Tibial artery (tissue), 4 donors: ENCODE results near the gene P2RY2.

Source experiments
- DNase-seq, 2 donors: peaks; one replicate each; pipeline ENCODE4 v3.0.0-alpha.2; 2019
- H3K27ac ChIP-seq, 2 donors: fragments of 200-600 bp; sonication (generic) in 1 of 2; 1 replicate in 1 of 2; 2 replicates in 1 of 2; pipeline ENCODE4 v1.5.1; 2018 to 2019; ENCODE audit warnings: mild to moderate bottlenecking in 1 of 2
- H3K27me3 ChIP-seq, 2 donors: fragments of 200-600 bp; sonication (generic) in 1 of 2; one replicate each; pipeline versions ENCODE4 v1.5.1 to v1.6.0; 2016 to 2019
- H3K36me3 ChIP-seq, 3 donors: fragments of 200-600 bp; sonication (generic) in 2 of 3; one replicate each; pipeline ENCODE4 v1.5.1; 2016 to 2019; ENCODE audit warnings: mild to moderate bottlenecking in 2 of 3
- H3K4me1 ChIP-seq, 4 donors: fragments of 200-600 bp; sonication (generic) in 2 of 4; 1 replicate in 3 of 4; 2 replicates in 1 of 4; pipeline ENCODE4 v1.5.1; 2016 to 2019
- H3K4me3 ChIP-seq, 2 donors: fragments of 200-600 bp; sonication (generic) in 1 of 2; 1 replicate in 1 of 2; 2 replicates in 1 of 2; pipeline ENCODE4 v1.5.1; 2018 to 2019; ENCODE audit warnings: mild to moderate bottlenecking in 2 of 2
- H3K9me3 ChIP-seq, 3 donors: fragments of 200-600 bp; sonication (generic) in 1 of 3; one replicate each; pipeline ENCODE4 v1.5.1; 2016 to 2019
- CTCF ChIP-seq, 2 experiments: fragments of 200-600 bp in 1 of 2; fragments of 450-650 bp in 1 of 2; IDR thresholded peaks; one replicate each; pipeline ENCODE4 v1.5.1; 2017 to 2019; ENCODE audit warnings: antibody characterized with exemption in 2 of 2, mild to moderate bottlenecking in 1 of 2, moderate library complexity in 1 of 2
- intact Hi-C: fragments of 100-400 bp; cut with DNase I; formaldehyde crosslinking; loops from one replicate; pipeline ENCODE4 v1.15.0; 2023; ENCODE audit warnings: low total_unique reads

P2RY2 gene

GRCh38 chr11:73193251-73194033, 24.6 kb upstream of the P2RY2 start:
- no peak for DNase-seq
- H3K9me3 ChIP-seq, result no peaks in the 10 kb centered on the region
- H3K27ac ChIP-seq, result no peak overlapping the region
- intact Hi-C loops, result no loop called here
- peaks cover 0 to 6% (median 3%) of the 10 kb centered on the region in 4 donors for H3K4me1 ChIP-seq
- no peaks in the 10 kb centered on the region for H3K27me3 ChIP-seq
- TF ChIP-seq CTCF (IDR thresholded peaks at IDR 0.05), result no peak
- H3K4me3 ChIP-seq, result no peak overlapping the region
- no peaks in the 10 kb centered on the region for H3K36me3 ChIP-seq

- no peak for DNase-seq
- H3K4me1 ChIP-seq, result no peaks in the 10 kb centered on the region
- H3K36me3 ChIP-seq, result no peaks in the 10 kb centered on the region
- intact Hi-C loops, result no loop called here
- TF ChIP-seq CTCF (IDR thresholded peaks at IDR 0.05), result no peak
- H3K27me3 ChIP-seq, result no peaks in the 10 kb centered on the region
- H3K9me3 ChIP-seq, result no peaks in the 10 kb centered on the region
- H3K27ac ChIP-seq, result no peak overlapping the region
- no peak overlapping the region for H3K4me3 ChIP-seq
Observed at GRCh38 chr11:73194034-73194507, 24.0 kb upstream of the P2RY2 start.

- Histone ChIP-seq H3K9me3 (no peaks in the 10 kb centered on the region), H3K36me3 (no peaks in the 10 kb centered on the region), H3K27me3 (no peaks in the 10 kb centered on the region), H3K4me3 (no peak overlapping the region), H3K27ac (no peak overlapping the region), H3K4me1 (no peaks in the 10 kb centered on the region)
- no peak for TF ChIP-seq CTCF (IDR thresholded peaks at IDR 0.05)
- intact Hi-C loops, result no loop called here
- peak in 1 of 2 donors; percentile 53 for DNase-seq
Observed at GRCh38 chr11:73194593-73194992, 23.5 kb upstream of the P2RY2 start.

- intact Hi-C loops, result no loop called here
- Histone ChIP-seq H3K36me3 (no peaks in the 10 kb centered on the region), H3K4me3 (no peak overlapping the region), H3K9me3 (no peaks in the 10 kb centered on the region), H3K27ac (no peak overlapping the region), H3K27me3 (no peaks in the 10 kb centered on the region), H3K4me1 (no peaks in the 10 kb centered on the region)
- no peak for DNase-seq
- TF ChIP-seq CTCF (IDR thresholded peaks at IDR 0.05), result no peak
Observed at GRCh38 chr11:73195191-73196007, 22.7 kb upstream of the P2RY2 start.

- no peak overlapping the region for H3K27ac ChIP-seq
- intact Hi-C loops, result no loop called here
- H3K36me3 ChIP-seq, result no peaks in the 10 kb centered on the region
- no peaks in the 10 kb centered on the region for H3K9me3 ChIP-seq
- no peak for DNase-seq
- H3K4me3 ChIP-seq, result no peak overlapping the region
- H3K4me1 ChIP-seq, result no peaks in the 10 kb centered on the region
- no peak for TF ChIP-seq CTCF (IDR thresholded peaks at IDR 0.05)
- H3K27me3 ChIP-seq, result peaks cover 0 to 3% of the 10 kb centered on the region in 2 donors
Observed at GRCh38 chr11:73196576-73196975, 21.5 kb upstream of the P2RY2 start.
